DND-41 (cell line): ENCODE results near the gene GALNT18.
A peak's percentile ranks its signal among the peaks of the same experiment; 100 is the strongest.

ENCODE experiments used
- ATAC-seq: fragments of 200-7000 bp; cut with Tn5 transposase; 3 replicates; pipeline ENCODE4 v1.9.1; 2021; ENCODE audit warnings: low read depth; ENCODE audit not compliant: insufficient read depth
- DNase-seq: peaks from one replicate; pipeline ENCODE4 v3.0.0-alpha.2; 2020
- H2AFZ ChIP-seq: 2 replicates; pipeline ENCODE4 v1.6.0; 2012; ENCODE audit warnings: low read depth, low read length
- H3K27ac ChIP-seq: 2 replicates; pipeline ENCODE4 v1.5.1; 2012; ENCODE audit warnings: low read length, inconsistent platforms
- H3K27me3 ChIP-seq: fragments of 200-600 bp; sonication (generic); 2 replicates; pipeline ENCODE4 v1.6.0; 2012; ENCODE audit warnings: low read length, mild to moderate bottlenecking, inconsistent platforms; ENCODE audit not compliant: insufficient read depth, poor library complexity
- H3K36me3 ChIP-seq: 2 replicates; pipeline ENCODE4 v1.5.1; 2012; ENCODE audit warnings: low read length, inconsistent platforms; ENCODE audit not compliant: insufficient read depth
- H3K4me1 ChIP-seq: 2 replicates; pipeline ENCODE4 v1.5.1; 2012; ENCODE audit warnings: mild to moderate bottlenecking, low read length; ENCODE audit not compliant: insufficient read depth
- H3K4me2 ChIP-seq: 2 replicates; pipeline ENCODE4 v1.6.0; 2012; ENCODE audit warnings: mild to moderate bottlenecking, moderate library complexity, low read length, inconsistent platforms; ENCODE audit not compliant: insufficient read depth
- H3K4me3 ChIP-seq, 2 experiments: fragments of 200-600 bp in 1 of 2; shearing (Covaris generic) in 1 of 2; 2 replicates each; pipeline ENCODE4 v1.5.1; 2012 to 2016; ENCODE audit warnings: inconsistent platforms in 2 of 2, low read length in 2 of 2, mild to moderate bottlenecking in 2 of 2, low read depth in 1 of 2, moderate library complexity in 1 of 2
- H3K79me2 ChIP-seq: 2 replicates; pipeline ENCODE4 v1.6.0; 2012; ENCODE audit warnings: low read length, inconsistent platforms; ENCODE audit not compliant: insufficient read depth
- H3K9ac ChIP-seq: 2 replicates; pipeline ENCODE4 v1.6.0; 2012; ENCODE audit warnings: low read depth, mild to moderate bottlenecking, inconsistent platforms, low read length, moderate library complexity
- H3K9me3 ChIP-seq: 2 replicates; pipeline ENCODE4 v1.5.1; 2012; ENCODE audit warnings: low read length, moderate library complexity, mild to moderate bottlenecking, inconsistent platforms; ENCODE audit not compliant: insufficient read depth, severe bottlenecking
- H4K20me1 ChIP-seq: 2 replicates; pipeline ENCODE4 v1.6.0; 2012; ENCODE audit warnings: low read length; ENCODE audit not compliant: insufficient read depth
- CTCF ChIP-seq: IDR thresholded peaks from 2 replicates; pipeline ENCODE4 v1.5.1; 2012; ENCODE audit warnings: borderline replicate concordance, low read length, moderate library complexity, mild to moderate bottlenecking; ENCODE audit not compliant: poor library complexity, severe bottlenecking; ENCODE audit errors: extremely low read depth
- EZH2 ChIP-seq: IDR thresholded peaks from 3 replicates; pipeline ENCODE4 v1.6.1; 2012; ENCODE audit warnings: borderline replicate concordance, low read depth, mild to moderate bottlenecking, moderate library complexity, low read length, inconsistent platforms; ENCODE audit not compliant: severe bottlenecking

GALNT18 gene

GRCh38 chr11:11311169-11311568 is 310.6 kb downstream of the GALNT18 start:
- Histone ChIP-seq H3K36me3 (no peaks in the 10 kb centered on the region), H4K20me1 (no peaks in the 10 kb centered on the region), H3K4me3 (no peak overlapping the region), H3K27me3 (no peaks in the 10 kb centered on the region), H3K27ac (no peak overlapping the region), H3K4me1 (no peaks in the 10 kb centered on the region), H3K9me3 (no peaks in the 10 kb centered on the region), H3K9ac (no peak overlapping the region), H3K4me2 (no peak overlapping the region), H3K79me2 (no peaks in the 10 kb centered on the region), H2AFZ (no peak overlapping the region)
- ATAC-seq (peak; percentile 62), DNase-seq (peak; percentile 6)
- TF ChIP-seq EZH2 (no peak), CTCF (no peak)

GRCh38 chr11:11309906-11310305 is 311.9 kb downstream of the GALNT18 start:
- H3K9me3 ChIP-seq, result no peaks in the 10 kb centered on the region
- no peaks in the 10 kb centered on the region for H4K20me1 ChIP-seq
- ATAC-seq (no peak), DNase-seq (no peak)
- no peaks in the 10 kb centered on the region for H3K79me2 ChIP-seq
- no peak overlapping the region for H3K9ac ChIP-seq
- TF ChIP-seq CTCF (no peak), EZH2 (no peak)
- H3K4me3 ChIP-seq, result no peak overlapping the region
- H3K4me1 ChIP-seq, result no peaks in the 10 kb centered on the region
- H3K4me2 ChIP-seq, result no peak overlapping the region
- H3K27me3 ChIP-seq, result no peaks in the 10 kb centered on the region
- no peaks in the 10 kb centered on the region for H3K36me3 ChIP-seq
- H2AFZ ChIP-seq, result no peak overlapping the region
- H3K27ac ChIP-seq, result no peak overlapping the region

GRCh38 chr11:11308249-11308648 is 313.6 kb downstream of the GALNT18 start:
- Histone ChIP-seq H3K4me3 (no peak overlapping the region), H3K27me3 (no peaks in the 10 kb centered on the region), H4K20me1 (no peaks in the 10 kb centered on the region), H2AFZ (no peak overlapping the region), H3K79me2 (no peaks in the 10 kb centered on the region), H3K4me2 (no peak overlapping the region), H3K4me1 (no peaks in the 10 kb centered on the region), H3K9me3 (no peaks in the 10 kb centered on the region), H3K9ac (no peak overlapping the region), H3K27ac (no peak overlapping the region), H3K36me3 (no peaks in the 10 kb centered on the region)
- DNase-seq (no peak), ATAC-seq (no peak)
- TF ChIP-seq EZH2 (no peak), CTCF (no peak)

GRCh38 chr11:11306855-11307254 is 314.9 kb downstream of the GALNT18 start:
- H3K4me2 ChIP-seq, result no peak overlapping the region
- H3K4me1 ChIP-seq, result no peaks in the 10 kb centered on the region
- no peaks in the 10 kb centered on the region for H3K9me3 ChIP-seq
- no peaks in the 10 kb centered on the region for H4K20me1 ChIP-seq
- no peaks in the 10 kb centered on the region for H3K27me3 ChIP-seq
- no peak overlapping the region for H3K9ac ChIP-seq
- ATAC-seq (no peak), DNase-seq (no peak)
- H2AFZ ChIP-seq, result no peak overlapping the region
- TF ChIP-seq EZH2 (no peak), CTCF (no peak)
- H3K4me3 ChIP-seq, result no peak overlapping the region
- H3K36me3 ChIP-seq, result no peaks in the 10 kb centered on the region
- no peak overlapping the region for H3K27ac ChIP-seq
- H3K79me2 ChIP-seq, result no peaks in the 10 kb centered on the region
